Erythroblast (primary cell): Measurements from ENCODE around the gene TRAF1.

Experiments
- GATA1 ChIP-seq: IDR thresholded peaks from 2 replicates; pipeline ENCODE4 v1.6.1; 2011; ENCODE audit warnings: low read depth, mild to moderate bottlenecking, control low read depth, low read length, moderate library complexity
- POLR2A ChIP-seq: IDR thresholded peaks from 2 replicates; pipeline ENCODE4 v1.6.1; 2011; ENCODE audit warnings: mild to moderate bottlenecking, low read length

GRCh38 chr9:120875195-120875565, 51.4 kb downstream of the TRAF1 start:
- TF ChIP-seq POLR2A (no peak), GATA1 (no peak)
